NCI-H1105 (cell line): ENCODE results near the gene KRT80.

Source experiments
- DNase-seq: peaks from one replicate; lab custom pipeline; 2025; lab: John Stamatoyannopoulos, UW

Gene KRT80

GRCh38 chr12:52152905-52153317 lies 38.9 kb downstream of the KRT80 start:
- no peak for DNase-seq

- no peak for DNase-seq
Observed at GRCh38 chr12:52151837-52152783, 39.7 kb downstream of the KRT80 start.

GRCh38 chr12:52151153-52151836 lies 40.5 kb downstream of the KRT80 start:
- no peak for DNase-seq

- no peak for DNase-seq
Observed at GRCh38 chr12:52149651-52150241, 42.1 kb downstream of the KRT80 start.

- DNase-seq = no peak
Observed at GRCh38 chr12:52149182-52149641, 42.6 kb downstream of the KRT80 start.

- DNase-seq = no peak
Observed at GRCh38 chr12:52148464-52149181, 43.2 kb downstream of the KRT80 start.

GRCh38 chr12:52147964-52148463 lies 43.8 kb downstream of the KRT80 start:
- DNase-seq = no peak

GRCh38 chr12:52147367-52147963 lies 44.3 kb downstream of the KRT80 start:
- DNase-seq = no peak

- DNase-seq = no peak
Observed at GRCh38 chr12:52146822-52147366, 44.9 kb downstream of the KRT80 start.

- no peak for DNase-seq
Observed at GRCh38 chr12:52146089-52146821, 45.6 kb downstream of the KRT80 start.

- DNase-seq = no peak
Observed at GRCh38 chr12:52145228-52146088, 46.4 kb downstream of the KRT80 start.

GRCh38 chr12:52144512-52145227 lies 47.1 kb downstream of the KRT80 start:
- DNase-seq = no peak

GRCh38 chr12:52142431-52142830 lies 49.4 kb downstream of the KRT80 start:
- no peak for DNase-seq

GRCh38 chr12:52141875-52142274 lies 49.9 kb downstream of the KRT80 start:
- no peak for DNase-seq

- DNase-seq = no peak
Observed at GRCh38 chr12:52141306-52141705, 50.5 kb downstream of the KRT80 start.

- DNase-seq = no peak
Observed at GRCh38 chr12:52139579-52140062, 52.2 kb downstream of the KRT80 start.

- DNase-seq = no peak
Observed at GRCh38 chr12:52139147-52139546, 52.7 kb downstream of the KRT80 start.

- DNase-seq = no peak
Observed at GRCh38 chr12:52137746-52138145, 54.1 kb downstream of the KRT80 start.

- DNase-seq = no peak
Observed at GRCh38 chr12:52132754-52133161, 59.1 kb downstream of the KRT80 start.
